ENCODE measurements around the gene GPRC5C.

Gene GPRC5C

DNA sequence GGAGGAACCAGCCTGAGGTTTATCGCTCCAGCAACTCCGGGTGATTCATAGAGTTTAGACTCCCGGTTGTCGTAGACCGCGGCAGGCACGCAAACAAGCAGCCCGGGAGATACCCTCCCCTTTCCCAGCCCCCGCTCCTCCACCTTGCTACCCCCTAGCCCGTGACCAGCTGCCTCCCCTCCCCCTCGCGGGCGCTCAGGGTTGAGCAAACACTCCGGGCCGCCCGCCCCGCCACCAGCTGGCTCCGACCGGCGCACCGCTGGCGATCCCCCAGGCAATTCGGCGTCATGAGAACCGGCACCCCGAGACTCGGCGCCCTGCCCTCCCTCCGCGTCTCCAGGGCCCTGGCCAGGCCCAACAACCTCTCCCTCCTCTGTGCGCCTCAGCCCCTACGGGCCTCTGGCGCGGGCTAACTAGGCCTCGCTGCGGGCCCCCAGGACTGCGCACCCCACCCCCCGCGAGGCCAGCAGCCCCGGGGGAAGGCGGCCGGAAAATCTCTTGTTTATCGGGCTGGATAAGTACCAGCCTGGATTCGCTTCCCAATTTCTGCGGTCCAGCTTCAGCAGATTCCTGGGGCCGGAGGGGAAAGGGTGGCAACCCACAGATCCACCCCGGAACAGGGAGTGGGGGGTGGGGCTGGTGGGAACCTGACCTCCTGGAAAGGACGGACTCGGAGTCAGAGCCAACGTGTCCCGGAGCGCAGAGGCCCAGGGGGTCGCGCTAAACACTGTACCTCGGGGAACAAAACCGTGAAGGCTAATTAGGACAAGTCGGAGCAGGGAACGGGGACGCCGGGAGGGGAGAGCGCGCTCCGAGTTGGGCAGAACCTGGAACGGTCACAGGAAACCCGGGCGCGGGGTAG lies 951 bp upstream of the GPRC5C start (continued):
- TF ChIP-seq, protein P1, sequence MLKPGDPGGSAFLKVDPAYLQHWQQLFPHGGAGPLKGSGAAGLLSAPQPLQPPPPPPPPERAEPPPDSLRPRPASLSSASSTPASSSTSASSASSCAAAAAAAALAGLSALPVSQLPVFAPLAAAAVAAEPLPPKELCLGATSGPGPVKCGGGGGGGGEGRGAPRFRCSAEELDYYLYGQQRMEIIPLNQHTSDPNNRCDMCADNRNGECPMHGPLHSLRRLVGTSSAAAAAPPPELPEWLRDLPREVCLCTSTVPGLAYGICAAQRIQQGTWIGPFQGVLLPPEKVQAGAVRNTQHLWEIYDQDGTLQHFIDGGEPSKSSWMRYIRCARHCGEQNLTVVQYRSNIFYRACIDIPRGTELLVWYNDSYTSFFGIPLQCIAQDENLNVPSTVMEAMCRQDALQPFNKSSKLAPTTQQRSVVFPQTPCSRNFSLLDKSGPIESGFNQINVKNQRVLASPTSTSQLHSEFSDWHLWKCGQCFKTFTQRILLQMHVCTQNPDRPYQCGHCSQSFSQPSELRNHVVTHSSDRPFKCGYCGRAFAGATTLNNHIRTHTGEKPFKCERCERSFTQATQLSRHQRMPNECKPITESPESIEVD (tag by site-specific recombination; IDR thresholded peaks at IDR 0.05): no peak
- TF ChIP-seq ZNF521 (tag by site-specific recombination; IDR thresholded peaks at IDR 0.05) (no peak), ZNF391 (tag by site-specific recombination; IDR thresholded peaks at IDR 0.05; ENCODE audit: borderline replicate concordance, low read depth) (no peak; the same call in 1 of the 2 replicates), SP7 (tag by site-specific recombination; IDR thresholded peaks at IDR 0.05) (peak; percentile 91), PRDM1 (tag by site-specific recombination; IDR thresholded peaks at IDR 0.05) (no peak), ZNF558 (tag by site-specific recombination; IDR thresholded peaks at IDR 0.05) (no peak), ZBTB8A (tag by site-specific recombination; IDR thresholded peaks at IDR 0.05) (peak; percentile 91), ZNF146 (tag by site-specific recombination; IDR thresholded peaks at IDR 0.05) (no peak)
- TF ChIP-seq, protein P2, sequence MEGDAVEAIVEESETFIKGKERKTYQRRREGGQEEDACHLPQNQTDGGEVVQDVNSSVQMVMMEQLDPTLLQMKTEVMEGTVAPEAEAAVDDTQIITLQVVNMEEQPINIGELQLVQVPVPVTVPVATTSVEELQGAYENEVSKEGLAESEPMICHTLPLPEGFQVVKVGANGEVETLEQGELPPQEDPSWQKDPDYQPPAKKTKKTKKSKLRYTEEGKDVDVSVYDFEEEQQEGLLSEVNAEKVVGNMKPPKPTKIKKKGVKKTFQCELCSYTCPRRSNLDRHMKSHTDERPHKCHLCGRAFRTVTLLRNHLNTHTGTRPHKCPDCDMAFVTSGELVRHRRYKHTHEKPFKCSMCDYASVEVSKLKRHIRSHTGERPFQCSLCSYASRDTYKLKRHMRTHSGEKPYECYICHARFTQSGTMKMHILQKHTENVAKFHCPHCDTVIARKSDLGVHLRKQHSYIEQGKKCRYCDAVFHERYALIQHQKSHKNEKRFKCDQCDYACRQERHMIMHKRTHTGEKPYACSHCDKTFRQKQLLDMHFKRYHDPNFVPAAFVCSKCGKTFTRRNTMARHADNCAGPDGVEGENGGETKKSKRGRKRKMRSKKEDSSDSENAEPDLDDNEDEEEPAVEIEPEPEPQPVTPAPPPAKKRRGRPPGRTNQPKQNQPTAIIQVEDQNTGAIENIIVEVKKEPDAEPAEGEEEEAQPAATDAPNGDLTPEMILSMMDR (tag by site-specific recombination; IDR thresholded peaks at IDR 0.05): 0 out of 2 replicates have a peak, but pooled peaks have one; percentile 46
- TF ChIP-seq, protein P3, sequence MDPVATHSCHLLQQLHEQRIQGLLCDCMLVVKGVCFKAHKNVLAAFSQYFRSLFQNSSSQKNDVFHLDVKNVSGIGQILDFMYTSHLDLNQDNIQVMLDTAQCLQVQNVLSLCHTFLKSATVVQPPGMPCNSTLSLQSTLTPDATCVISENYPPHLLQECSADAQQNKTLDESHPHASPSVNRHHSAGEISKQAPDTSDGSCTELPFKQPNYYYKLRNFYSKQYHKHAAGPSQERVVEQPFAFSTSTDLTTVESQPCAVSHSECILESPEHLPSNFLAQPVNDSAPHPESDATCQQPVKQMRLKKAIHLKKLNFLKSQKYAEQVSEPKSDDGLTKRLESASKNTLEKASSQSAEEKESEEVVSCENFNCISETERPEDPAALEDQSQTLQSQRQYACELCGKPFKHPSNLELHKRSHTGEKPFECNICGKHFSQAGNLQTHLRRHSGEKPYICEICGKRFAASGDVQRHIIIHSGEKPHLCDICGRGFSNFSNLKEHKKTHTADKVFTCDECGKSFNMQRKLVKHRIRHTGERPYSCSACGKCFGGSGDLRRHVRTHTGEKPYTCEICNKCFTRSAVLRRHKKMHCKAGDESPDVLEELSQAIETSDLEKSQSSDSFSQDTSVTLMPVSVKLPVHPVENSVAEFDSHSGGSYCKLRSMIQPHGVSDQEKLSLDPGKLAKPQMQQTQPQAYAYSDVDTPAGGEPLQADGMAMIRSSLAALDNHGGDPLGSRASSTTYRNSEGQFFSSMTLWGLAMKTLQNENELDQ (tag by site-specific recombination; IDR thresholded peaks at IDR 0.05; ENCODE audit: low read depth): no peak

DNA sequence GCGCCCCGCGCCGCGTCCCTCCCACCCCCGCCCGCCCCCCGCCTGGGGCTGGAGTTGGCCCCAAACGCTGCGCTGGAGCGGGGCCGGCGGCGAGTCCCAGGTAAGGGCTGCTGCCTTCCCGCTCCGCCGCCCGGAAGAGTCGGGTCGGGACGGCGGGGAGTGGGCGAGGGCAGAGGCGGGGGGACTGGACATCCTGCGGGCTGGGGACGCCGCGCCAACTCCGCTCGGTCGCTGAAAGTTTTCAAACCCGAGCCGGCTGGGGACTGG lies 469 bp downstream of the GPRC5C start:
- peak overlapping the region; percentile 59 for H3K4me3 ChIP-seq (ENCODE audit: low read depth, low read length)
- ChIA-PET CTCF (no interaction called here), POLR2A (no interaction called here)
- peaks cover 15% of the 10 kb centered on the region for H3K4me1 ChIP-seq (ENCODE audit: control insufficient read depth, insufficient read depth, low read length)
- no peaks in the 10 kb centered on the region for H3K9me3 ChIP-seq (ENCODE audit: control insufficient read depth, insufficient read depth, low read depth, low read length)
- H3K27ac ChIP-seq (ENCODE audit: extremely low read depth, low read depth, low read length): no peak overlapping the region
- TF ChIP-seq ZSCAN23 (tag by site-specific recombination; IDR thresholded peaks at IDR 0.05) (no peak), ZNF157 (tag by site-specific recombination; IDR thresholded peaks at IDR 0.05) (no peak), ZBTB20 (tag by site-specific recombination; IDR thresholded peaks at IDR 0.05) (no peak), ZNF2 (tag by site-specific recombination; IDR thresholded peaks at IDR 0.05) (no peak), ZNF654 (tag by site-specific recombination; IDR thresholded peaks at IDR 0.05; ENCODE audit: low read depth) (no peak), ZNF514 (tag by site-specific recombination; IDR thresholded peaks at IDR 0.05) (no peak), ZNF138 (tag by site-specific recombination; IDR thresholded peaks at IDR 0.05; ENCODE audit: borderline replicate concordance) (no peak), ZNF19 (tag by site-specific recombination; IDR thresholded peaks at IDR 0.05; ENCODE audit: low read depth) (no peak), SP2 (tag by site-specific recombination; IDR thresholded peaks at IDR 0.05) (no peak), HOXC10 (CRISPR knock-in tag; IDR thresholded peaks at IDR 0.05) (no peak)
- TF ChIP-seq, protein P4, sequence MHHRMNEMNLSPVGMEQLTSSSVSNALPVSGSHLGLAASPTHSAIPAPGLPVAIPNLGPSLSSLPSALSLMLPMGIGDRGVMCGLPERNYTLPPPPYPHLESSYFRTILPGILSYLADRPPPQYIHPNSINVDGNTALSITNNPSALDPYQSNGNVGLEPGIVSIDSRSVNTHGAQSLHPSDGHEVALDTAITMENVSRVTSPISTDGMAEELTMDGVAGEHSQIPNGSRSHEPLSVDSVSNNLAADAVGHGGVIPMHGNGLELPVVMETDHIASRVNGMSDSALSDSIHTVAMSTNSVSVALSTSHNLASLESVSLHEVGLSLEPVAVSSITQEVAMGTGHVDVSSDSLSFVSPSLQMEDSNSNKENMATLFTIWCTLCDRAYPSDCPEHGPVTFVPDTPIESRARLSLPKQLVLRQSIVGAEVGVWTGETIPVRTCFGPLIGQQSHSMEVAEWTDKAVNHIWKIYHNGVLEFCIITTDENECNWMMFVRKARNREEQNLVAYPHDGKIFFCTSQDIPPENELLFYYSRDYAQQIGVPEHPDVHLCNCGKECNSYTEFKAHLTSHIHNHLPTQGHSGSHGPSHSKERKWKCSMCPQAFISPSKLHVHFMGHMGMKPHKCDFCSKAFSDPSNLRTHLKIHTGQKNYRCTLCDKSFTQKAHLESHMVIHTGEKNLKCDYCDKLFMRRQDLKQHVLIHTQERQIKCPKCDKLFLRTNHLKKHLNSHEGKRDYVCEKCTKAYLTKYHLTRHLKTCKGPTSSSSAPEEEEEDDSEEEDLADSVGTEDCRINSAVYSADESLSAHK (tag by site-specific recombination; IDR thresholded peaks at IDR 0.05): no peak
- H3K36me3 ChIP-seq (ENCODE audit: control insufficient read depth in 2 of 2, insufficient read depth in 1 of 2, low read length in 2 of 2): no peaks in the 10 kb centered on the region
